Stimulated activated CD8-positive, alpha-beta memory T cell treated with anti-CD3 and anti-CD28 coated beads, Interleukin-15, amount 100 ng/mL, for 4 hours (primary cell): Measurements from ENCODE around the gene MACF1.
"Not testable (repeated sequence)": the region's sequence is repeated elsewhere in the genome, so short reads cannot be mapped to it uniquely, and the experiment has no call there.

Experiments used
- DNase-seq, 2 donors: peaks; one replicate each; pipeline ENCODE4 v3.0.0-alpha.2; 2020; ENCODE audit warnings: low read depth in 2 of 2

Gene MACF1

GRCh38 chr1:39493043-39493810 lies 288.7 kb downstream of the MACF1 start:
- DNase-seq = not testable (repeated sequence)

GRCh38 chr1:39494671-39495410 lies 290.3 kb downstream of the MACF1 start:
- no peak for DNase-seq

GRCh38 chr1:39496520-39496919 lies 292.0 kb downstream of the MACF1 start:
- DNase-seq = not testable (repeated sequence)

- DNase-seq = no peak
These were observed 293.1 kb downstream of the MACF1 start for GRCh38 chr1:39497585-39497984.

- DNase-seq = not testable (repeated sequence)
These were observed 293.7 kb downstream of the MACF1 start for GRCh38 chr1:39498096-39498710.

- DNase-seq = not testable (repeated sequence)
These were observed 294.3 kb downstream of the MACF1 start for GRCh38 chr1:39498821-39499220.

- DNase-seq = no peak
These were observed 295.2 kb downstream of the MACF1 start for GRCh38 chr1:39499668-39500067.

GRCh38 chr1:39500862-39501389 lies 296.4 kb downstream of the MACF1 start:
- DNase-seq = no peak

- no peak for DNase-seq
These were observed 297.2 kb downstream of the MACF1 start for GRCh38 chr1:39501666-39502065.

GRCh38 chr1:39504436-39504835 lies 299.9 kb downstream of the MACF1 start:
- DNase-seq = not testable (repeated sequence)

- DNase-seq = no peak
These were observed 300.8 kb downstream of the MACF1 start for GRCh38 chr1:39505289-39505688.

GRCh38 chr1:39507230-39507928 lies 302.9 kb downstream of the MACF1 start:
- no peak for DNase-seq

- no peak for DNase-seq
These were observed 303.8 kb downstream of the MACF1 start for GRCh38 chr1:39508266-39508665.

- no peak for DNase-seq
These were observed 304.4 kb downstream of the MACF1 start for GRCh38 chr1:39508857-39509305.

- DNase-seq = no peak
These were observed 305.0 kb downstream of the MACF1 start for GRCh38 chr1:39509360-39510009.

- not testable (repeated sequence) for DNase-seq
These were observed 306.2 kb downstream of the MACF1 start for GRCh38 chr1:39510570-39511186.

- DNase-seq = not testable (repeated sequence)
These were observed 307.0 kb downstream of the MACF1 start for GRCh38 chr1:39511477-39511876.

- DNase-seq = not testable (repeated sequence)
These were observed 307.8 kb downstream of the MACF1 start for GRCh38 chr1:39512234-39512847.

- DNase-seq = not testable (repeated sequence)
These were observed 310.2 kb downstream of the MACF1 start for GRCh38 chr1:39514710-39515124.
